GM21786 (cell line): Measurements from ENCODE around the gene AWAT2.

Experiments used
- ATAC-seq: cut with Tn5 transposase; IDR thresholded peaks from one replicate; pipeline ENCODE4 v1.9.1; 2021; ENCODE audit not compliant: unreplicated experiment

The AWAT2 gene

DNA sequence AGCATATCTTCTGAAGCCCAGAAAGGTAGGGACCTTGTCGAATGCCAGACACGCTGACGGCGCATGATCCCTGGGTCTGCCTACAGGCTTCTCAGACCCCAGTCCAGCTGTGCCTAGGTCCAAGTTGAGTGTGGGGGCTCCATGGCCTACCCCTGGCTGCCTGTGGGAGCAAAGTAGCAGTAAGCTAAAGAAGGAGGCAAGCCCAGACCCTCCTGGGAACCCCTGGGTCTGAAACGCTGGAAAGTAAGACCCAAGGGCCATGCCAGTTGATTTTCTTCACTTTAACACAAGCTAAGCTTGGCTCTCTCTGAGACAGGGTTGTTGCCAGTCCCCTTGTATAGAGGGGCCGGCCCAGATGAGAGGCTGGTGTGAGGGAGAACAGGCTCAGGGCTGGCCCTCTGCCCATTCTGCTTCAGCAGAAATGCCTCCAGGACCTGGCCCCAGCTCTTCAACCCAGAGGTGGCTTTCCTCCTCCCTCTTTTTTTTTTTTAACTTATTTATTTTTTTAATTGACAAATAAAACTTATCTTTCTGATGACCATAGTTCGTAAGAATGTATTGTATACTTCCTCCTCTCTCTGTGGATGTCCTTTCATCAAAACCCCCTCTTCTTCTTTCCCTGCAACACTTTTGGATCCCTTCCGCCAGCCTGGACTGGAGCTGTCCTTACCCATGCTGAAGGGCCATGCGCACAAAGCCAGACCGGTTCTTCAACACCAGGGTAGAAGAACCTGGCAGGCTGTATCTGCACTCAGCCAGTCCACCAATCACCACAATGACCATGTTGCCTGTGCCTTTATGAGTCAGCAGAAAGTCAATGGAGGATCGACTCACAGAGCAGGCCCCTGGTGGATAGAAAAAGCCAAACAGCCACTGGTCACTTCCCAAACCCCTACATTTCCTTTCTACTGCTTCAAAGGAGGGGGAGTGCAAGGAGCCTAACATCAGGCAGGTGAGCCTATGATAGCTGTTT lies 7.1 kb downstream of the AWAT2 start:
- no peak for ATAC-seq

DNA sequence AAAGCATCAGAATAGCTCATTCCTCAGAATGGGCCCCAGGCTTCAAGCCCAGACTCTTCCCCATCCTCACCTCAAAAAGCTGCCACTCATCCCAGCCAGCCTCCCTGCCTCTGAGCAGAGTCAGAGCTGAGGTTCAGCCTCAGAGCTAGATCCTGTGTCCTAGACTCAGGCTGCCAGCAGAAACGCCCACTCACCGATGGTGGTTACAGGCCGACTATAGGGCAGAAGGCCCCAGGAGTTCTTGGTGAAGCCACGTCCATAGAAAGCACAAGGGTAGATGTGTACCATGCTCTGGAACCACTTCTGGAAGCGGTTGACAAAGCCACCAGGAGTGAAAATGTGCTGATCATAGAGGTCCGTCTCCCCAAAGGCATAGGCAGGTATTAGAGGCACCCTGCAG lies 7.7 kb downstream of the AWAT2 start:
- ATAC-seq: no peak

DNA sequence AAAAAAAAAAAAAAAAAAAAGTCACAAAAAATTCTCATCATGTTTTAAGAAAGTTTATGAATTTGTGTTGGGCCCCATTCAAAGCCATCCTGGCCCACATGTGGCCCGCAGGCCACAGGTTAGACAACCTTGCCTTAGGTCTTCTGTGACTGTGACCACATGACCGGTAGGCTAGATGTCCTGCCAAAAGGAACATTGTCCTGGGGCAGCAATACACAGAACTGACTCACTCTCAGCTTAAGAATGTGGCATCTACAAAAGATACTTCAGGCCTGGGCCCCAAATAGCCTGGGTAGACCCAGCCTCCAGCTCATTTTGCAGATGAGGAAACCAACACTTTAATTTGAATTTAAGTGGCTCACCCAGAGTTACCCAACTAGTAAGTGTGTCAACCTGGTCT lies 10.0 kb downstream of the AWAT2 start:
- ATAC-seq: no peak

DNA sequence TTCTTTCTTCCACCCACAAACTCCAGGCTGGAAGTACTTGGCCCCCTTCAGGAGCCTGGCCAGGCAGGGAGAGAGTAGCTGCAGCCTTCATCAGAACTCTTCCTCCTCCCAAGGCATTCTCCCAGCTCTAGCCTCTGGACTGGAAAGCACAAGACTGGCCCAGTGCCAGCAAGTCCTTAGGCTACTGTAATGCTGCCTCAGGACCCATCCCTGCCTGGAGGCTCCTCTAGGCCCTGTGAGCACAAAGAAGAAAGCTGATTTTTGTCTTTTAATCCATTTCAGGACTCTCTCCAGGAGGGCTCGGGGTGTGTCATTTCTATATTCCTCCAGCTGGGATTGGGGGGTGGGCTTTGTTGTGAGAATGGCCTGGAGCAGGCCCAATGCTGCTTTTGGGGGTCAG lies 10.8 kb downstream of the AWAT2 start:
- no peak for ATAC-seq

DNA sequence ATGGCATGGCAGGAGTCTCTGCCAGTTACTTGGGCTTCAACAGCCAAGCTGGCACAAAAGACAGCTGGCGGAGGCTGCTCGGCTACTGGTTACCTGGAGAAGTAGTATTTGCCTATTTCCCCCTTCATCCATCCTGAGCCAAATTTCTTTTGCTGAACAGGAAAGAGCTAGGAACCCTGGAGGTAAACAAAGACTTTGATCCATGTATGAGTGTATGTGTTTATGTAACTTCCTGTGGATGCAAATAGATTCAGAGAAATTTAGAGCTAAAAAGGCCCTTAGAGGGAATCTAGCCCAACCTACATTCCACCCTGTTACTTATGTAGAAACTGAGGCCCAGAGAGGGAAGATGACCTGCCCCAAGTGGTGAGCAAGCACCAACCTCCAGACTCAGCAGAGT lies 11.2 kb downstream of the AWAT2 start:
- no peak for ATAC-seq

DNA sequence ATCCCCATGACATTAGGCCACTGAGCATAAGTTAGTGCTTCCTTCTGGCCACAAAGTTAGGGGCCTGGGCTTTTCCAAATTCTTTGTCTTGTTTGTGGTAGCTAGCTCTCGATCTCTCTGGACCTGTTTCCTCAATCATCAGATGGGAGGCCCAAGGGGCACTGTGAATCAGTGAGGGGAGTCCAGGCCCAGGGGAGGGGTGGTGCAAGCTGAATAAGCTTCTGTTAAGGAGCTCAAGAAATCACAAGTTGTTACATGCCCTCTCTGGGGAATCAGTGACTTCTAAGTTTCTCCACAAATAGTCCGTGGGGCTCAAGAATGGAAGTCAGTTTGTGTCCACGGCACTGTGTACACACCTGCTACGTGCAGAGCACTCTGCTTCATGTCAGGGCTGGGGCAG lies 15.1 kb downstream of the AWAT2 start:
- ATAC-seq: no peak

DNA sequence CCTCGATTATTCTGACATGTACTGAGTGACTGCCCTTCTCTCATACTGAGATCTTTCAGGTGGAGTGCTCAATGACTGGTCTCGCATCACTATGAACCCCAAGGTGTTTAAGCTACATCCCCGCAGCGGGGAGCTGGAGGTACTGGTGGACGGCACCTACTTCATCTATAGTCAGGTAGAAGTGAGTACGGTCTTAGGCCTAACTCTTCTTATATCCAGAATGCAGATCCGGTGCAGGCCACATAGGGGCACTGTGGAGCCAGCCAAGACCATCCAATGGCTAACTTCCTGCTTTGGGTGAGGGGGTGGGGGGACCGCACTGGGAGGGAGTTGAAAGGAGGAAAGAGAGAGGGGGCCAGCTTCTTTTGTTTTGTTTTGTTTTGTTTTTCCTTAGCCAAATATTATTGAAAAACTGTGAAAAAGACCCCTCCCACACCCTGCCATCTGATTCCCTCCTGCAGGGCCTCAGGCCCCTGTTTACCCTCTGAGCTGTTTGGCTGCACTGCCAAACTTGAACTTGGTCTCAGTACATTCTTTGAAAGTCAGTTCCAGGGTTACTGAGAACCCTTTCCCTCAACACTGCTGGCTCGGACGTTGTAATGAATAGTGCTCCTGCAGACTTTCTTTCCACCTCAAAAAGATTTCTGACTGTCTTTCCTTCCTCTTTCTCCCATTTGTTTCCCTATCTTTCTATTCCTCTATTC lies 16.2 kb downstream of the AWAT2 start:
- ATAC-seq: peak; percentile 70

DNA sequence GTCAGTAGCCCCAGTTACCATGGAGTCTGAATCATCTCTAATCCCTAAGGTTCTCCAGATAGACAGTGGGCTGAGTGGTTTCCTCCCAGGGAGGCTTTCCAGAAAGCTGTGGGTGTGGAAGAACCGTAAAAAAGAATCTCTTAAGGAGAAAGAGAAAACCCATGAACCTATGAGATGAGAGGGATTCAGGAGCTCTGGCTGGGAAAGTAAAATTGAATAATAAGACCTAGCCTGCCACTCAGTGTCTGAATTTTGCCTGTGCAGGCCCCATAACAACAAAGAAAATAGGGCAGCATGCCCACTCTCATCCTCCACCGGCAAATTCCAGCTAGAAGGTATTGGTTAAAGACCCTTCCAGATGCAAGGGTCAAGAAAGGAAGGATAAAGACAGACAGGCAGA lies 16.9 kb downstream of the AWAT2 start:
- no peak for ATAC-seq

DNA sequence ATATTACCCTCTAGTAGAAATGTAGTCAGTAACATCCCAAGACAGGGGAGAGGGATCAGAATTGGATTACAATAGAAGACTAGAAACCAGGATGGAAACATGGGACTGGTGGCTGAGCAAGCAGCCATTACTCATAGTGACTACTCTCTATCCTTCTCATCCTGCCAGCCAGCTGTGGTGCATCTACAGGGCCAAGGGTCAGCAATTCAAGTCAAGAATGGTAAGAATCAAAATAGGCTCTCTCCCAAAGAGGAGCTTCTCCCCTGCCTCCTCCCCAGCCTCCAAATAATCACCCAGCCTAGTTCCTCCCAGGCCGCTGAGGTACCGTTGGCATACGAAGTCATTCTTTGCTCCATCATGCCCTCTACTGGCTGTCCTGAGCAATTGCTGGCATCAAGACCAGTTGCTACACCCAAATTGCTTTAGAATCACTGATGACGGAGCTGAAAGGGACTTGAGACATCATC lies 19.4 kb downstream of the AWAT2 start:
- peak; percentile 74 for ATAC-seq

DNA sequence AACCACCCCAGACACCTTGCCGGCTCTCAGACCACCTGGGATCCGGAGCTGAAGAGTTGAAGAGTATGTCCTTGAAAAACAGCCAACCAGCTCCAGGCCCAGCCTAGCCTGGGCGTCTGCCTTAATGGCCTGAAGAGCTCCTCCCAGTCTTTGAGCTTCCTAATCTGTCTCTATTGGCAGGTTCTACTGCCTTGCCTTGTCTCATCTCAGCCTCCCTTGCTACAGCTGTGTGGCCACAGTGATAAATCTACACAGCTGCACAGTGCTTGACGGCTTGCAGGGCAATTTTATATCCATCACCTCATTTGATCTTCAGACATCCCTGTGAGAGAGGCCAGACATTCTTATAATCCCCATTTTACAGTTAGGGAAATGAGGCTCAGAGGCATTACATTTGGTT lies 19.9 kb downstream of the AWAT2 start:
- no peak for ATAC-seq

DNA sequence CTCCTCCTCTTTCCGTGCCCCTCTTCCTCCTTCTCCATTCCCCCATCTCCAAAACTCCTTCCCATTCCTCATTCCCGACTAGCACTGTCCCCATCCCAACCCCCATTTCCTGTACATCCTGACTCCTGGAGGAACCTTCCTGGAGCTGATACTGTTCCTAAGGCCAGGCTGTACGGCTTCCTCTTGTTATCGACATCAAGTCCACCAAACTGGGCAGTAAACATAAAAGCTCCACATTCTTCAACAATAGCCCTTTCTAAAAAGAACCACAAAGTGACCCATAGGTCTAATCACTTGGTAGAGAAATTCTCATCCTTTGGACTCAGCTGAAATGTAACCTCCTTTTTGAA lies 22.9 kb downstream of the AWAT2 start:
- ATAC-seq: no peak

DNA sequence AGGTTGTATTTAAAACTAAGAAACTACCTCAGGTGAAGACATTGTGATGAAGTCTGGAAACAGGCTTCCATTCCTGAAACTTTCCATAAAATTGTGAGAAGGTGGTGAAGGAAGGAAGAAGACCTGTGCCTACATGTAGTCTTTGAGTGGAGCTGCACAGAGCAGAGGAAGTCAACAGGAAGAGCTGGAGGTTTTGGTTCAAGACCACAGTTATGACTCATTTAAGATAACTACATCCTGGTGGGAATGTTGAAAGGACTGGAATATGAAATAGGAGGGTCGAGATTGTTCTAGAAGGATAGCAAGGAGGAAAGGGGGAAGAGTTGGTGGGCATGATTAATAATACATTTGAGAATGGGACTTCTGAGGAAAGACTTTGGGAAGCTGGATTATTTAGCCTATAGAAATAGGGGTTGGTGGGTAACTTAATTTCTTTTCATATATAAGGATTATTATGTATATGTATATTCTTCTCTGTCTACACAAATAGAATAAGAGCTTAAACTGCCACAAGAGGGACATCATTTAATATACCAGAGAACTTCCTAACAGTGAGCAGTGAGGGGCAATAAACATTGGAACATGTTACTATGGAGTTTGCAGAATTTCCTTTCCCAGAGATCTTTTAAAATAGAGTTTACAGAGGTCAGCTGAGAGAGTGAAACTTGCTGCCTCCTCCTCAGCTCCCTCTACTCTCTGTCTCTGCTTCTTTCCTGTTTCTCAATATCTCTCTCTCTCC lies 23.5 kb downstream of the AWAT2 start:
- ATAC-seq: no peak

DNA sequence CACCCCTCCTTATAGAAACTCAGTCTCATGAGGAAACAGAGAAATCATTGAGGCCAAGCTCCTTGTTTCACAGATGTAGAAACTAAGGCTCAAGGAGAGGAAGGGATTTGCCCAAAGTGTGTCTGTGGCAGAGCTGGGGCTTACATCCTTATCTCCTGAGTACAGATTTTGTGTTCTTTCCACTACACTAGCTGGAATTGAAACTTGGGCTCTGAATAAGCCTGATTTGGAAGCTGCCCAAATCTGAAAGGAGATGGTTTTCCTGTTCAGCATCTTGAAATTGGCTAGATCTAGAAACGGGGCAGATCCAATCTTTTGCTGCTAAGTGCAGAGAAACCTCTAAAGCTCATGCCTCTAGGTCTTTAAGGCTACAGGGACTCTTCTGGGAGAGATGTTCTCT lies 24.3 kb downstream of the AWAT2 start:
- no peak for ATAC-seq

DNA sequence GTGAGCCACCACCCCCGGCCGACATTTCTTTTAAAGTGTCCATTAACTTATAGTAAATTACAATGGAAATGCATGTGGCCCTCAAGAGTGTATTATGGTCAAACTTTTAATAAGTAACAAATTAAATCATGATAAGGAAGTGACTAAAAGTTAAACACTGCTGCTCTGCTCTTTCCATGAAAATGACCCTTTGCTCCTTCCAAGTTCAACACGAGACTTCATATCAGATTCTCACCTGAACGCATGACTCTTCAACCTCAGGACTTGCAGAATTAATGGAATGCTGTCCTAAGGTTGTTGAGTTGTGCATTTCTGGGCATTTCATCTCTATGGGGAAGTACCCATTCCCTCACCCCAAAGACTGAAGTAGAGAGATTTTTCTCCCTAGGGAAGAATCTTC lies 27.1 kb downstream of the AWAT2 start:
- no peak for ATAC-seq

DNA sequence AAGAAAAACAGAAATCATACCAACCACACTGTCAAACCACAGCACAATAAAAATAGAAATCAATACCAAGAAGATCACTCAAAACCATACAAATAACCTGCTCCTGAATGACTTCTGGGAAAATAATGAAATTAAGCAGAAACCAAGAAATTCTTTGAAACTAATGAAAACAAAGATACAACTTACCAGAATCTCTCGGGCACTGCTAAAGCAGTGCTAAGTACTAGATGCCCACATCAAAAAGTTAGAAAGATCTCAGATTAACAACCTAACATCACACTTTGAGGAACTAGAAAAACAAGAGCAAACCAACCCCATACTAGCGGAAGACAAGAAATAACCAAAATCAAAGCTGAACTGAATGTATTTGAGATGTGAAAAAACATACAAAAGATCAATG lies 33.2 kb downstream of the AWAT2 start:
- no peak for ATAC-seq

DNA sequence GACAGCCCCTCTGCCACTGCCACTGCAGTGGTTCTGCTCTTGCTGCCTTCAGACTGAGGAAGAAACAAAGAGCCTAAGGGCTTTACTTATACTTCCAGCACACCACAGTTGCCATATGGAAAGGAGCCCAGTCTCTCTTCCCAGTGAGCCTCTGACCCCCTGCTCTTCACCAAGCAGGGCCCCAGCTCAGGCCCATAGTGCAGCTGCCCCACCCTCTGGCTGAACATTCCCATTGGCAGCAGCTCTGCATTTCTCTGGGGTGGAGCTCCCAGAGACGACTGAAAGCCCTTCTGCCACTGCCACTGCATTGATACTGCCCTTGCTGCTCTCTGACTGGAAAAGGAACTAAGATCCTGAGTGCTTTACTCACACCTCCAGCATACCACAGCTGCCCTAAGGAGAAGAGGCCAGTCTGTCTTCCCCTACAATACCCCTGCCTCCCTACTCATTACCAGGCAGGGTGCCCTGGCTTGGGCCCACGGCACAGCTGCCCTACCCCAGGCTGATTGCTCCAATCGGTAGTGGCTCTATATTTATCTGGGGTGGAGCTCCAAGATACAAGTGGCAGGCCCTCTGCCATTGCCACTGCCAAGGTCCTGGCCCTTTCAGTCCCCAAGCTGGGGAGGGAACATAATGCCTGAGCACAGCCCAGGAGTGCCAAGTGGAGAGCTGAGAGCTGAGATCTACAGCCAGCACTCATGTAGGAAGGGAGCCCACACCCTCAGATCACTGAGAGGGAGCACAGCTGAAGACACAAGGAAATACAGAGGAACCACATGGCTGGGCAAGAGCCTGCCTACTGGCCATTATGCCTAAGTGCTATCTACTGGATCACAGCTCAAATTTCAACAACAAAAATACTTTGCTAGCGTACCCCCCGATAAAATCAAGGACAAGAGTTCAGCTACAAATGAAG lies 36.0 kb downstream of the AWAT2 start:
- ATAC-seq: no peak

DNA sequence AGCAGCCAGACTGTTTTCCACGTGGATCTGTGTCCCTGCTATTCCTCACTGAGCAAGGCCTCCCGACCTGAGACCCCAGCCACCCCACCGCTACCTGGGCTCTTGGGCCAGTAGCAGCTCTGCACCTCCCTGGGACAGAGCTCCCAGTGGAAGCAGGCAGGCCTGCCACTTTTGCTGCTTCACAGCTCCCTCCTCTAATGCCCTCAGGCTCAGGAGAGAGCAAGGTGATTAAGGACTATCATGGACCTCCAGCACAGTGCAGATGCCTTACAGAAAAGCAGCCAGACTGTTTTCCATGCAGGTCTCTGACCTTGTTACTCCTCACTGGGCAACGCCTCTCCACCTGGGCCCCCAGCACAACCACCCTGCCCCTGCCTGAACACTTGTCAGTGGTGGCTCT lies 37.0 kb downstream of the AWAT2 start:
- ATAC-seq: no peak

DNA sequence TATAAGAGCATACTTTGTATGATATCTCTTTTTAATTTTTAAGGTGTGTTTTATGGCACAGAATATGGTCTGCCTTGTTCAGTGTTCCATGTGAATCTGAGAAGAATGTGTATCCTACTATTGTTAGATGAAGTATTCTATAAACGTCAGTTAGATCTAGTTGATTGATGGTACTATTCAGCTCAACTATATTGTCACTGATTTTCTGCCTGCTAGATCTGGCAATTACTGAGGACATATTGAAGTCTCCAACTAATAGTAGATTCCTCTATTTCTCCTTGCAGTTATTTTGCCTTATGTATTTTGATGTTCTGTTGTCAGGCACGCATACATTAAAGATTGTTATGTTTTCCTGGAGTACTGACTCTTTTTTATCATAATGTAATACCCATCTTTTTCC lies 39.8 kb downstream of the AWAT2 start:
- no peak for ATAC-seq

DNA sequence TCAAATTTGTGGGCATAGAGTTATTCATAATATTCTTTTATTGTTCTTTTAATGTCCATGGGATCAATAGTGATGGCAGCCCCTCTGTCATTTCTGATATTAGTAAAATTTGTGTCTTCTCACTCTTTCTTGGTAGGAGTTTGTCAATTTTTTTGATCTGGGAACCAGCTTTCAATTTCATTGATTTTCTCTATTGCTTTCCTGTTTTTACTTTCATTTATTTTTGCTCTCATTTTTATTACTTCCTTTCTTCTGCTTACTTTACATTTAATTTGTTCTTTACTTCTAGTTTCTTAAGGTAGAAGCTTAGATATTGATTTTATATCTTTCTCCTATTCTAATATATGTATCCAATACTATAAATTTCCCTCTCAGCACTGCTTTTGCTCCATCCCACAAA lies 40.7 kb downstream of the AWAT2 start:
- ATAC-seq: no peak

DNA sequence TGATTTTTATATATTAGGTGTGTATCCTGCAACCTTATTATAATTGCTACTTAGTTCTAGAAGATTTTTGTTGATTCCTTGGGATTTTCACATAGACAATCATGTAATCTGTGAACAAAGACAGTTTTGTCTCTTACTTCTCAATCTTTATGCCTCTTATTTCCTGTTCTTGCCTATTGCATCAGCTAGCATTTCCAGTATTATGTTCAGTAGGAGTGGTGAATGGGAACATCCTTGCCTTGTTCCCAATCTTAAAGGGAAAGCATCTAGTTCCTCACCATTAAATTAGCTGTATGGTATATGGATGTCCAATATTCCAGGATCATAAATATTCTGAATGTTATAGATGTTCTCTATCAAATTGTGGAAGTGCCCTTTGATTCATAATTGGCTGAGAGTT lies 41.8 kb downstream of the AWAT2 start:
- ATAC-seq: no peak
